Dendritic cell treated with granulocyte-macrophage colony-stimulating factor and Interleukin-4, amounts not matched to agents 40 ng/mL and 50 ng/mL, for 4 days (primary cell): Measurements from ENCODE around the gene PHB1.
"Not testable (repeated sequence)": the region's sequence is repeated elsewhere in the genome, so short reads cannot be mapped to it uniquely, and the experiment has no call there.

Experiments used
- H3K27ac Mint-ChIP-seq: one replicate; pipeline ENCODE4 v1.8.0; 2022; ENCODE audit warnings: mild to moderate bottlenecking, mixed read lengths
- H3K27me3 Mint-ChIP-seq: one replicate; pipeline ENCODE4 v1.8.0; 2022; ENCODE audit warnings: mild to moderate bottlenecking, mixed read lengths
- H3K36me3 Mint-ChIP-seq: one replicate; pipeline ENCODE4 v1.8.0; 2022; ENCODE audit warnings: low read depth, mixed read lengths
- H3K4me1 Mint-ChIP-seq: one replicate; pipeline ENCODE4 v1.8.0; 2022; ENCODE audit warnings: low read depth, mixed read lengths
- H3K4me3 Mint-ChIP-seq: one replicate; pipeline ENCODE4 v1.8.0; 2022; ENCODE audit warnings: mild to moderate bottlenecking, moderate library complexity, mixed read lengths
- H3K9me3 Mint-ChIP-seq: one replicate; pipeline ENCODE4 v1.8.0; 2022; ENCODE audit warnings: mixed read lengths
- intact Hi-C: fragments of 100-400 bp; cut with micrococcal nuclease; formaldehyde crosslinking; loops from one replicate; pipeline ENCODE4 v1.15.0; 2022

The PHB1 gene

DNA sequence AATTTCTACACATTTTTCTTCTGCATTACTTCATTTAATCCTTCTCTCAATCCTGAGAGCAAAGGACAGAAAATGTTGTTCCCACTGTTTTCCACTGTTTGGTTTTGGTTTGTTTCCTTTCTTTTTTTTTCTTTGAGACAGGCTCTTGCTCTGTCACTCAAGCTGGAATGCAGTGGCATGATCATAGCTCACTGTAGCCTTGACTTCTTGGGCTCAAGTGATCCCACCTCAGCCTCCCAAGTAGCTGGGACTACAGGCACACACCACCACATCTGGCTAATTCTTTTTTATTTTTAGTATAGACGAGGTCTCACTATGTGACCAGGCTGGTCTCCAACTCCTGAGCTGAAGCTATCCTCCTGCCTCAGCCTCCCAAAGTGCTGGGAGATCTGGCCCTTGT is 45.6 kb downstream of the PHB1 start:
- Mint-ChIP-seq H3K4me1 (peaks cover 20% of the 10 kb centered on the region), H3K27ac (no peak overlapping the region), H3K9me3 (no peaks in the 10 kb centered on the region), H3K27me3 (no peaks in the 10 kb centered on the region), H3K4me3 (no peak overlapping the region), H3K36me3 (peaks cover 6% of the 10 kb centered on the region)
- intact Hi-C loops: no loop called here

DNA sequence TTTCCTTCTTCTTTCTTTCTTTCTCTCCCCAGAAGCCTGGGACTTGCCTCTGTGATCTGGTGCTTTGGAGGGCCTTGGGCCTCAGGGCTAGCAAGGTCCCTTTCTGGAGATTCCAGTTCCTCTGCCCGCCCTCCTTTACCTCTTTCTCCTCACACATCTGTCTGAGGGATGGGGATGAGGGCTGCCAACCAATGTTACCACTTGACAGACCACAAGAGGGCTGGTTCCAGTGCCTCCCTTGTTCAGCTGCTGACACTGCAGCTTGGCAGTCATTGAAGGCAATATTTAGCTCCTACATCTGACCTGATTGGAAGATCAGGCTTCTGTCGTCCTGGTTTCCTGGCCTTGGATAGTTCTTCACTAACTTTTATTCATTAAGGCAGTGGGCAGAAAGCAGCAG is 49.0 kb downstream of the PHB1 start:
- Mint-ChIP-seq H3K27ac (peak overlapping the region; percentile 30), H3K4me1 (peaks cover 27% of the 10 kb centered on the region), H3K4me3 (no peak overlapping the region), H3K36me3 (peaks cover 14% of the 10 kb centered on the region), H3K27me3 (no peaks in the 10 kb centered on the region), H3K9me3 (no peaks in the 10 kb centered on the region)
- intact Hi-C loops: no loop called here

DNA sequence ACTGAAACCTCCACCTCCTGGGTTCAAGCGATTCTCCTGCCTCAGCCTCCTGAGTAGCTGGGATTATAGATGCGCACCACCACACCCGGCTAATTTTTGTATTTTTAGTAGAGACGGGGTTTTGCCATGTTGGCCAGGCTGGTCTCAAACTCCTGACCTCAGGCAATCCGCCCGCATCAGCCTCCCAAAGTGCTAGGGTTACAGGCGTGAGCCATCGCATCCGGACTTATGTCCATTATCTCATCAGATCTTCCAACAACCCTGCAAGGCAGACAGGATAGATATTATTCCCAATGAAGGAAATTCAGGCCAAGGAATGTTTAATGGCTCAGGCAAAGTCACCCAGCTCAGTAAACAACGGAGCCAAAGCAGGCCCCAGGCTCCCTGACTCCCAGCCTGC is 49.6 kb downstream of the PHB1 start:
- intact Hi-C loops, H3K4me3 Mint-ChIP-seq, H3K9me3 Mint-ChIP-seq, H3K27me3 Mint-ChIP-seq: not testable (repeated sequence)
- Mint-ChIP-seq H3K27ac (peak overlapping the region; percentile 30), H3K4me1 (peaks cover 33% of the 10 kb centered on the region), H3K36me3 (peaks cover 15% of the 10 kb centered on the region)

DNA sequence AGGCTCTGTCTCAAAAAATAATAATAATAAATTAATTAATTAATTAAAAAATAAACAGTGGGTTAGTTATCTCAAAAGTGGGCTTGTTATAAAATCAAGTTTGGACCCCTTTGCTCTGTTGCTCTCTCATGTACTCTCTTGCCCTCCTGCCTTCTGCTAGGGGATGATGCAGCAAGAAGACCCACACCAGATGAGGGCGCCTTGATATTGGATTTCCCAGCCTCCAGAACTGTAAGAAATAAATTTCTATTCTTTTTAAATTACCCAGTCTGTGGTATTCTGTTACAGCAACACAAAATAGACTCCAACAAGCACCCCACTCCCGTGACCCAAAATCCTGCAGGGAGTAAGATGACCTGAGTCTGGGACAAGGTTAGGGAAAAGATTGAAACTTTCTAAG is 50.6 kb downstream of the PHB1 start:
- Mint-ChIP-seq H3K36me3 (peaks cover 15% of the 10 kb centered on the region), H3K4me1 (peaks cover 40% of the 10 kb centered on the region), H3K9me3 (no peaks in the 10 kb centered on the region), H3K4me3 (no peak overlapping the region), H3K27ac (no peak overlapping the region), H3K27me3 (no peaks in the 10 kb centered on the region)
- intact Hi-C loops: loop anchor here (5.0 kb wide), 1 partner anchor 33 kb away; no protein-coding TSS in a partner anchor

DNA sequence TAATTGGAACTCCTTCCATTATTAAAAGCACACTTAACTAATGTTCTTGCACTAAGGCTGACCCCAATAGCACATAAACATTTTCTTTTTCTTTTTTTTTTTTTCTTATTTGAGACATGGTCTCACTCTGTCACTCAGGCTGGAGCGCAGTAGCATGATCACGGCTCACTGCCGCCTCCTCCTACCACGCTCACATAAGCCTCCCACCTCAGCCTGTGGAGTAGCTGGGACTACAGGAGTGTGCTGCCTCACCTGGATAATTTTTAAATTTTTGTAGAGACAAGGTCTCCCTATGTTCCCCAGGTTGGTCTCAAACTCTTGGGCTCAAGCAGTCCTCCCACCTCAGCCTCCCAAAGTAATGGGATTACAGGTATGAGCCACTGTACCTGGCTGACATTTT is 51.4 kb downstream of the PHB1 start:
- Mint-ChIP-seq H3K27me3 (no peaks in the 10 kb centered on the region), H3K9me3 (no peaks in the 10 kb centered on the region), H3K4me1 (peaks cover 48% of the 10 kb centered on the region), H3K36me3 (peaks cover 15% of the 10 kb centered on the region), H3K4me3 (no peak overlapping the region), H3K27ac (no peak overlapping the region)
- intact Hi-C loops: loop anchor here (5.0 kb wide), 1 partner anchor 34 kb away; no protein-coding TSS in a partner anchor

DNA sequence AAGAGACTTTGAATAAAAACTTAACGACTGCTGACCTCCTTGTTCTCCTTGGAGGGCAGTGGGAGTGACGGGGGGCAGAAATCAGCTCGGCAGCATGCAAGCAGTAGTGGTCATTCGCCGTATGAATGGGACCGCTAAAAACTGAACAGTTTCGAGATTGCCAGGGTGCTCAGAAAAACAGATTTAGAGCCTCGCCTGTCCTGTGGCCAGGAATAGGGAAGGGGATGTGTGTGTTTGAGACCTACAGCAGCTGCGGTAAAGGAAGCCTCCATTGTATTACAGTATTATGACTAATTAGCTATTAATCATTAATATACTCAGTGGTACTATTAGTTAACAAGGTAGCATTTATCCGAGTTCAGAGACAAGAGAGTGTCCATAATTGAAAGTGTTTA is 52.0 kb downstream of the PHB1 start:
- Mint-ChIP-seq H3K4me3 (peak overlapping the region; percentile 83), H3K9me3 (no peaks in the 10 kb centered on the region), H3K27ac (peak overlapping the region; percentile 85), H3K4me1 (peaks cover 49% of the 10 kb centered on the region), H3K27me3 (no peaks in the 10 kb centered on the region), H3K36me3 (peaks cover 15% of the 10 kb centered on the region)
- intact Hi-C loops: loop anchor here (5.0 kb wide), 1 partner anchor 35 kb away; no protein-coding TSS in a partner anchor

DNA sequence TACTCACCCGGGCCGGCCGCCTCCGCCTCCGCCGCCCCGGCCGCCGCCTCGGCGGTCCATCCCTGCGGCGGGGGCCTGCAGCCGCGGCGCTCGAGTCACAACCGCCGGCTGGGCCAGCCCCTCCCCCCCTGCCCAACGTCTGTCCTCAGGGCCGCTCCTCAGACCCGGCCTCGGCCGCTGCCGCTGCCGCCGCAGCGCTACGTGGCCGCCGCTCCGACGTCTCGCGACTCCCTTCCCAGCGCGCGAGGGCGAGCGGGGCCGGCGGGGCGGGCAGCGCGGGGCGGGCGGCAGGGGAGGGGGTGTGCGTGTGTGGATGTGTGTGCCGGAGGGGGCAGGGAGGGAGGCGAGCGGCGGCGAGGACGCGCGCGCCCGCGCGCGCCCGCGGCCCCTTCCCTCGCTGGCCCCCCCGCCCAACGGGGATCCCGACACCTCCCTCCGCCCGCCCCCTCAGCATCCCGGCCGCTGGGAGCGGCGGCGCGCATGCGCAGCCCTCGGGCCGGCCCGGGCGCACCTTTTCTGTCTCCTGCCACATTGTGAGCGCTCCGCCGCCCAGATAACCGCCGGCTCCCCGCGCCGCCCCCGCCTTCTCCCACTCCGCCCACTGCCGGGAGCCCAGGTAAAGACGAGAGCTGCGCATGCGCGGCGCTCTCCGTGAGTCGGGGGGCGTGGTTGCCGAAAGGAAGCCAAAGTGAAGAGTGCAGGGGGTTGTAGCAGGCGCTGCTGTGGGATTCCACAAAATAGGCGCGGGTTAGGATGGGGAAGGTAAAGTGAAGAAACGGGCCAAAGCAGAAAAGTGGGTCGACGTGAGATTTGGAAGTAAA is 52.6 kb downstream of the PHB1 start, which contains the start of gene ZNF652:
Gene ZNF652 (minus strand): TSS at position 349 of the 821 bp plus-strand sequence. CDS start 44,525 bp downstream, outside the sequence.
- H3K36me3 Mint-ChIP-seq: peaks cover 15% of the 10 kb centered on the region
- H3K27ac Mint-ChIP-seq: peak within 1 kb of the TSS; percentile 90
- peak within 1 kb of the TSS; percentile 92 for H3K4me3 Mint-ChIP-seq
- no peaks in the 10 kb centered on the region for H3K27me3 Mint-ChIP-seq
- H3K4me1 Mint-ChIP-seq: peaks cover 54% of the 10 kb centered on the region
- intact Hi-C loops: loop anchor here (2.0 to 5.0 kb wide), 2 partner anchors 15 to 35 kb away; no protein-coding TSS in a partner anchor
- no peaks in the 10 kb centered on the region for H3K9me3 Mint-ChIP-seq

DNA sequence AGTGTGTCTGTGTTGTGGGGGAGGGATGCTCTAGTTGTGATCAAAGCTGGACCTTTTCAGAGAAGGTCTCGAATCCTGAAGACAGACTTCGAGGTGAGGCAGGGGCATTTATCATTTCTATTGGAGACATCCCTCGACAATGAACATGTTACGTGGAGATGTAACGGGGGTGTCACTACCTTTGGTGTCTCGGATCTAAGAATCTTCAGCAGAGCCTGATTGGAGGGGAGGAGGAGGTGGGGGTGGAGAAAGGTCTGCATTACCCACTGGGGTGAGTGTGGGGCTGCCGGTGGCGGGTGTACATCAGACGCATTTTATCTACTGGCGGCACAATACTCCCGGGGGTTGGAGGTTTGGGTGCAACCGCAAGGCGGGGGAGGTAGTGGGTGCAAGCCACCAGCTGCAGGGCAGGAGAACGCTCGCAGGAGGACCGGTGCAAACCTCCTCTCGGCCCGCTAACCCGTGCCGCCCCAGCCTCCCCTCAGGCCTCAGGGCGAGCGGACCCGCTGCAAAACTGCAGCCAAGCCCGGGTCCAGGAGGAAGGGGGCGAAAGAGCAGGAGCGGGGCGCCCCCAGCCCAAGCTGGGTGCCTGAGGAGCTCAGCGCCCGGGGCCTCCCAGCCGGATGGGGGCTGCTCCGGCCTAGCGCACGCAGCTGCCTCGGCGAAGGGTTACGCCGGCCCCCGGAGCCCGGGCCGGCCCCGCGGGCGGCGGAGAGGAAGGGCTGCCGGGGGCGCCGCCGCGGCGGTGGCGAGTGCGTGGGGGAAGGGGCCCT is 53.4 kb downstream of the PHB1 start:
- Mint-ChIP-seq H3K27me3 (no peaks in the 10 kb centered on the region), H3K4me1 (peaks cover 56% of the 10 kb centered on the region), H3K4me3 (peak overlapping the region; percentile 92), H3K27ac (peak overlapping the region; percentile 90), H3K9me3 (no peaks in the 10 kb centered on the region), H3K36me3 (peaks cover 15% of the 10 kb centered on the region)
- intact Hi-C loops: loop anchor here (2.0 to 5.0 kb wide), 2 partner anchors 15 to 36 kb away; no protein-coding TSS in a partner anchor

DNA sequence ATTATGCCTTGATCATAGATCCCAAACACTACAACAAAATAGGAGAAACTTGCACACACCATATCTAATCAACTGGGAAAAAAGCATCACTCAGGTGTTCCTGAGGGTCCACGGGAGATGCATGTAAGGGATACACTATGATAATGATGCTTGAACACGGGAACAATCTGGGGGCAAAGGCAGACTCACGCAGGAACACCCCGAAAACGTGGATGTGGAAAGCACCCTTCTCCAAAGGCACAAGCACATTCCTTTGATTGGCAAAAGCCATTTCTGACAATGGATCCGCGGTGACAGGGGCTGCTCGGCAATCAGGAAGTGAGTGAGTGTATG is 53.9 kb downstream of the PHB1 start:
- Mint-ChIP-seq H3K36me3 (peaks cover 15% of the 10 kb centered on the region), H3K9me3 (no peaks in the 10 kb centered on the region), H3K27ac (peak overlapping the region; percentile 90), H3K4me1 (peaks cover 52% of the 10 kb centered on the region), H3K27me3 (no peaks in the 10 kb centered on the region), H3K4me3 (peak overlapping the region; percentile 92)
- intact Hi-C loops: loop anchor here (2.0 to 5.0 kb wide), 2 partner anchors 14 to 37 kb away; no protein-coding TSS in a partner anchor

DNA sequence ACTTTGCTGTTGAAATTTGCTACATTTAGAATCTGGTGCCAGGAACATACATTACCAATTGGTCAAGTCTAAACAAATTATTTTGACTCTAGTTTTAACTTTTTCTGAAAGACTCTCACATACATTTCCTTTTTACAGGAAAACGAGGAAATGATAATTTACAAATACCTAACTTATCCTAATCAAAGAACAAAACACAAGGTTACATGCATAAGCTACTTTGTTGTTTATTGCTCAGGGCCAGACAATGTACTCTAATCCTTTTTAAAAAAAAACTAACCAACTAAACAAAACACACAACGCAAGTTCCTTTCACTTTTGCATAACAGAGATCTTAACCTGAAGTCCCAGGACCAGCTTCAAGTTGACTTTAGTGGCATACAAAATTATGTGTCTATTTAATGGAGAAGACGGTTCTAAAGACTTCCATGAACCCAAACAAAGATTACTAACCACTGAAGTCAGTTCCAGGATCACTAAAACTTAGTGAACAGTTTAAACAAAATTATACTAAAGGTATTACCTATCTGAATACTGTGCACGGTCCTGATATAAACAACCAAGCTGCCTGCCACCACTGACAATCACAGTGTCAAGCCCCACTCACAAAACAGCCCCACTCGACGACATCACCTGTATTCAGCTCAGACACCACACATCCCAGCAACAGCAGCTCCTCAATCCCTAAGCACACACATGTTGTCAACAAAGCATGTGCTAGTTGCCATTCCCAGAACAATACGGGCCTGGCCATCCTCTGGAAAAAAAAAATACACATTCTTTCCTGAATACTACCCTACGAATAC is 54.5 kb downstream of the PHB1 start:
- no peaks in the 10 kb centered on the region for H3K9me3 Mint-ChIP-seq
- peak overlapping the region; percentile 90 for H3K27ac Mint-ChIP-seq
- H3K4me1 Mint-ChIP-seq: peaks cover 48% of the 10 kb centered on the region
- peak overlapping the region; percentile 92 for H3K4me3 Mint-ChIP-seq
- intact Hi-C loops: loop anchor here (2.0 to 5.0 kb wide), 2 partner anchors 13 to 37 kb away; no protein-coding TSS in a partner anchor
- H3K27me3 Mint-ChIP-seq: no peaks in the 10 kb centered on the region
- peaks cover 15% of the 10 kb centered on the region for H3K36me3 Mint-ChIP-seq

DNA sequence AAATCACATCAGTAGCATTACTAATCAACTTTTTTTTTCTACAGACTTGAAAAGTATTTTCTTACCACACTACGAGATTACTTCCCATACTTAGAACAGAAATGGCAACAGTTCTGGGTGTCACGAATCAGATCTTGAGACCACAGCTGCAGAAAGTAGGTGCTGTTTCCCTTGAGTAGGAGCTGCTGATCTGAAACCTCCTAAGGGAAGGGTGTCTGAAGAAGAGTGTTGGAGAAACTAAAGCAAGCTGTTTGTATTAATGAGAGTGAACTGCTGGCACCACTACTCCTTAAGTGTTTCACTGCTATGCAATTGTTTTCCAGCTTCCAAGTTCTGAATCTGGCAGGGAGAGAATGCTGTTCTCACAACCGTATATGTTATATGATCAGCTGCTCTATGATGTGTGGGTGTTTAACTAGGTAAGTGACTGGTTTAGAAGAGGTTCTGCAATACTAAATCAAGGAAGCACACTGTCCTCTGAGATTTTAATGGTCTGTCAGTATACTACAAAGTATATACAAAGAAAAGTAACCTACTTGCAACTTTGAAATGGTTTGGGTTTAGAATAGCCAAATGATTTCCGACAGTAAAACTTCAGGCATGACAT is 55.9 kb downstream of the PHB1 start:
- H3K4me1 Mint-ChIP-seq: peaks cover 48% of the 10 kb centered on the region
- no peaks in the 10 kb centered on the region for H3K9me3 Mint-ChIP-seq
- H3K4me3 Mint-ChIP-seq: peak overlapping the region; percentile 6
- peak overlapping the region; percentile 60 for H3K27ac Mint-ChIP-seq
- peaks cover 15% of the 10 kb centered on the region for H3K36me3 Mint-ChIP-seq
- intact Hi-C loops: no loop called here
- no peaks in the 10 kb centered on the region for H3K27me3 Mint-ChIP-seq

DNA sequence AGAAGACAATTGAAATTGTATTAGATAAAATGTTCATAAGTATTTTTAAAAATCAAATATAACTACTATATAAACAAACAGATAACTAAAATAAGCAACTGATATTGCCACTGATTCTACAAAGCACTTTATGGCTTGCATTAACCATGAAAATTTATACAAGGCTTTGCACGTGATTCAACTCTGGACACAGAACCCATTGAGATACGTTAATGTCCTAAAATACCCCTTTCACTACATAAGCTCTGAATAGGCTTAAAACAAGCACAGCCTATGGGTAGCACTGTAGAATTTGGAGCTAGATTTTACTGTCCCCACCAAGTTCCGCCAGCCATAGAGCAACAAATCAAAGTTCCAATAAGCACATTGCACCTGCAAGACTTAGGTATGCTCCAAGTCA is 57.2 kb downstream of the PHB1 start:
- Mint-ChIP-seq H3K27ac (no peak overlapping the region), H3K4me1 (peaks cover 44% of the 10 kb centered on the region), H3K27me3 (no peaks in the 10 kb centered on the region), H3K4me3 (no peak overlapping the region), H3K9me3 (no peaks in the 10 kb centered on the region), H3K36me3 (peaks cover 13% of the 10 kb centered on the region)
- intact Hi-C loops: no loop called here

DNA sequence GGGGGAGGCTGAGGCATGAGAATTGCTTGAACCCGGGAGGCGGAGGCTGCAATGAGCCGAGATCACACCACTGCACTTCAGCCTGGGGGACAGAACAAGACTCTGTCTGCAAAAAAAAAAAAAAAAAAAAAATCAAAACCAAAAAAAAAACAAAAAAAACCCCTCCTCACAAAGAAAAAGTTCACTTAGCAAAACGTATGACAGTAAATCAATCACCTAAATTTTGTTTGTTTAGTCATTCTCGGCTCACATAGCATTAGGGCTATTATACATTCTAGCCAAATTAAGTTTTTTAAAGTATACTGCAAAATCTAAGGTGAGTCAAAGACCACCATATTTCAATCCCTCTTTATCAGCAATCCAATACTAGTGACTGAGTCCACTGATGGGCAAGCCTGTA is 58.4 kb downstream of the PHB1 start:
- Mint-ChIP-seq H3K27me3 (no peaks in the 10 kb centered on the region), H3K27ac (no peak overlapping the region), H3K4me1 (peaks cover 40% of the 10 kb centered on the region), H3K9me3 (no peaks in the 10 kb centered on the region), H3K36me3 (peaks cover 7% of the 10 kb centered on the region), H3K4me3 (no peak overlapping the region)
- intact Hi-C loops: no loop called here
